SIG-M5 (cell line): Measurements from ENCODE around the gene HMGXB4.
A peak's percentile ranks its signal among the peaks of the same experiment; 100 is the strongest.

Experiments used
- DNase-seq: peaks from one replicate; lab custom pipeline; 2025; lab: John Stamatoyannopoulos, UW

The HMGXB4 gene

GRCh38 chr22:35326854-35327562, 69.7 kb downstream of the HMGXB4 start:
- no peak for DNase-seq

GRCh38 chr22:35327690-35328471, 70.6 kb downstream of the HMGXB4 start:
- DNase-seq, result no peak

- no peak for DNase-seq
These were observed 71.2 kb downstream of the HMGXB4 start for GRCh38 chr22:35328472-35328885.

- DNase-seq, result no peak
These were observed 72.0 kb downstream of the HMGXB4 start for GRCh38 chr22:35329114-35329847.

- peak; percentile 59 for DNase-seq
These were observed 73.1 kb downstream of the HMGXB4 start for GRCh38 chr22:35330258-35330861.

GRCh38 chr22:35332278-35332677, 75.0 kb downstream of the HMGXB4 start:
- DNase-seq, result no peak

GRCh38 chr22:35333220-35333619, 75.9 kb downstream of the HMGXB4 start:
- DNase-seq, result no peak

- DNase-seq, result no peak
These were observed 76.7 kb downstream of the HMGXB4 start for GRCh38 chr22:35334004-35334403.

GRCh38 chr22:35335468-35335867, 78.2 kb downstream of the HMGXB4 start:
- no peak for DNase-seq

- DNase-seq, result no peak
These were observed 78.9 kb downstream of the HMGXB4 start for GRCh38 chr22:35335936-35336781.

- no peak for DNase-seq
These were observed 80.6 kb downstream of the HMGXB4 start for GRCh38 chr22:35337932-35338331.

GRCh38 chr22:35341090-35341874, 84.0 kb downstream of the HMGXB4 start:
- no peak for DNase-seq

- no peak for DNase-seq
These were observed 85.1 kb downstream of the HMGXB4 start for GRCh38 chr22:35342390-35342789.

- DNase-seq, result no peak
These were observed 86.6 kb downstream of the HMGXB4 start for GRCh38 chr22:35343664-35344550.

- no peak for DNase-seq
These were observed 87.8 kb downstream of the HMGXB4 start for GRCh38 chr22:35344956-35345690.
